Neural progenitor cell (in vitro differentiated cells): ENCODE measurements around the gene RPH3AL. TPM values are rescaled to one million over a fixed set of nuclear protein-coding genes. Genes with fewer than 3 reads are reported as not detected.

Source experiments
- DNase-seq: peaks from one replicate; pipeline ENCODE4 v3.0.0-alpha.2; 2016; ENCODE audit warnings: low spot score
- H2AFZ ChIP-seq: fragments of 200-600 bp; sonication (generic); replicated peaks from 2 replicates; pipeline ENCODE4 v1.6.1; 2016; ENCODE audit warnings: antibody characterized with exemption
- H3F3A ChIP-seq: fragments of 200-600 bp; sonication (generic); 2 replicates; pipeline ENCODE4 v1.6.1; 2016; ENCODE audit warnings: antibody characterized with exemption, low read depth
- H3K27ac ChIP-seq: fragments of 200-600 bp; sonication (generic); 2 replicates; pipeline ENCODE4 v1.5.1; 2016; ENCODE audit warnings: mild to moderate bottlenecking
- H3K27me3 ChIP-seq: fragments of 200-600 bp; sonication (generic); 2 replicates; pipeline ENCODE4 v1.6.1; 2016; ENCODE audit warnings: mild to moderate bottlenecking, moderate library complexity
- H3K36me3 ChIP-seq: fragments of 200-600 bp; sonication (generic); 2 replicates; pipeline ENCODE4 v1.5.1; 2016
- H3K4me1 ChIP-seq: fragments of 200-600 bp; sonication (generic); 2 replicates; pipeline ENCODE4 v1.6.1; 2016; ENCODE audit warnings: mixed run types
- H3K4me2 ChIP-seq: fragments of 200-600 bp; sonication (generic); 2 replicates; pipeline ENCODE4 v1.6.1; 2016
- H3K4me3 ChIP-seq: fragments of 200-600 bp; sonication (generic); 2 replicates; pipeline ENCODE4 v1.5.1; 2016
- H3K79me2 ChIP-seq: fragments of 200-600 bp; sonication (generic); 2 replicates; pipeline ENCODE4 v1.6.1; 2016; ENCODE audit warnings: low read depth
- H3K9ac ChIP-seq: fragments of 200-600 bp; sonication (generic); 2 replicates; pipeline ENCODE4 v1.6.1; 2016
- H3K9me3 ChIP-seq: fragments of 200-600 bp; sonication (generic); 2 replicates; pipeline ENCODE4 v1.5.1; 2016; ENCODE audit warnings: low read depth
- H4K20me1 ChIP-seq: fragments of 200-600 bp; sonication (generic); 2 replicates; pipeline ENCODE4 v1.6.1; 2016; ENCODE audit warnings: low read depth
- H3K27ac Mint-ChIP-seq: 3 replicates; pipeline ENCODE4 v1.8.0; 2021; ENCODE audit warnings: mixed read lengths
- H3K27me3 Mint-ChIP-seq: 2 replicates; pipeline ENCODE4 v1.8.0; 2022; ENCODE audit warnings: low read depth, mild to moderate bottlenecking, inconsistent platforms, moderate library complexity, mixed read lengths; ENCODE audit not compliant: insufficient read depth
- H3K36me3 Mint-ChIP-seq: 3 replicates; pipeline ENCODE4 v1.8.0; 2021; ENCODE audit warnings: mixed read lengths
- H3K4me1 Mint-ChIP-seq: 3 replicates; pipeline ENCODE4 v1.8.0; 2021; ENCODE audit warnings: mixed read lengths
- H3K4me3 Mint-ChIP-seq: 3 replicates; pipeline ENCODE4 v1.8.0; 2021; ENCODE audit warnings: mild to moderate bottlenecking, moderate library complexity, mixed read lengths
- H3K9me3 Mint-ChIP-seq: 3 replicates; pipeline ENCODE4 v1.8.0; 2020; ENCODE audit warnings: mixed read lengths
- CTCF ChIP-seq: fragments of 200-600 bp; sonication (generic); IDR thresholded peaks from 2 replicates; pipeline ENCODE4 v1.5.1; 2017; ENCODE audit warnings: antibody characterized with exemption, mild to moderate bottlenecking
- EZH2 ChIP-seq: fragments of 200-600 bp; sonication (generic); IDR thresholded peaks from 2 replicates; pipeline ENCODE4 v1.6.1; 2017; ENCODE audit warnings: antibody characterized with exemption, mild to moderate bottlenecking, moderate library complexity
- EZH2phosphoT487 ChIP-seq: fragments of 200-600 bp; sonication (generic); IDR thresholded peaks from 2 replicates; pipeline ENCODE4 v1.6.1; 2017; ENCODE audit warnings: antibody characterized with exemption
- total RNA-seq: library from RNA; depleted of rRNA; stranded (reverse); fragments of >200 nt; gene quantifications from 2 replicates; pipeline ENCODE4 v1.2.3, GENCODE V29; 2015; ENCODE audit warnings: low replicate concordance

RPH3AL gene
- total RNA-seq, 1 donor from 2014 or later = 7.5 TPM

DNA sequence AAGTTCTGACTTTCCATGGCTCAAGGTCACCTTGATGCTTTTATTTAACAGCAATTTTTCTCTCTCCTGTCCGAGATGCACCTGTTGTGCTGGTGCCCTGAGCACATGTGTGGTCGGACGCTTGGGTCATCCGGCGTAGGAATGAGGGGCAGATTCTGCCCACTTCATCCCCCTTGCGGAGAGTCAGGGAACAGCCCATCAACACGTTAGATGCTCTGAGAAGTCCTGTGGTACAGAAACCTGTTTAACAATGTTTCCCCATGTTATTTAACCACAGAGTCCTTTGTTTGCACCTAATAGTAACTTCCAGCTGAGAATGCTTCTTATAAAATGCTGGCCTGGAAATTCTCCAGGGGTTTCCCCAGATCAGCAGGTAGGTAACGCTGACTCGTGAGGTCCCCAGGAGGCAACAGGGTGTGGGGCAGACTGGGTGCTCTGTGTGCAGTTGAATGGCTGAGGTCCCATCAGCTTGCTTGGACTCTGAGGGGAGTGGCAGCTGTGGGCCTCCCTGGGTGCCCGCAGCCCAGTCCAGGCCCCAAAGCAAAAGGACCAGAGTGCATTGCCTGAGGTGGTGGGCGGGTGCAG is 189.0 kb downstream of the RPH3AL start:
- no peak overlapping the region for H3K9ac ChIP-seq
- Mint-ChIP-seq H3K27me3 (peaks cover 4% of the 10 kb centered on the region), H3K9me3 (no peaks in the 10 kb centered on the region), H3K27ac (peak overlapping the region; percentile 57), H3K4me1 (peaks cover 12% of the 10 kb centered on the region), H3K4me3 (peak overlapping the region; percentile 30), H3K36me3 (no peaks in the 10 kb centered on the region)
- H3K4me3 ChIP-seq = no peak overlapping the region
- peaks cover 9% of the 10 kb centered on the region for H3K4me1 ChIP-seq
- H3F3A ChIP-seq = no peaks in the 10 kb centered on the region
- TF ChIP-seq CTCF (peak; percentile 52), EZH2phosphoT487 (no peak)
- no peaks in the 10 kb centered on the region for H3K27me3 ChIP-seq
- H3K27ac ChIP-seq = no peak overlapping the region
- no peaks in the 10 kb centered on the region for H4K20me1 ChIP-seq
- no peak overlapping the region for H3K4me2 ChIP-seq
- no peaks in the 10 kb centered on the region for H3K36me3 ChIP-seq
- no peaks in the 10 kb centered on the region for H3K9me3 ChIP-seq
- H3K79me2 ChIP-seq = no peaks in the 10 kb centered on the region
- peak; percentile 53 for DNase-seq
- peak overlapping the region; percentile 70 for H2AFZ ChIP-seq

DNA sequence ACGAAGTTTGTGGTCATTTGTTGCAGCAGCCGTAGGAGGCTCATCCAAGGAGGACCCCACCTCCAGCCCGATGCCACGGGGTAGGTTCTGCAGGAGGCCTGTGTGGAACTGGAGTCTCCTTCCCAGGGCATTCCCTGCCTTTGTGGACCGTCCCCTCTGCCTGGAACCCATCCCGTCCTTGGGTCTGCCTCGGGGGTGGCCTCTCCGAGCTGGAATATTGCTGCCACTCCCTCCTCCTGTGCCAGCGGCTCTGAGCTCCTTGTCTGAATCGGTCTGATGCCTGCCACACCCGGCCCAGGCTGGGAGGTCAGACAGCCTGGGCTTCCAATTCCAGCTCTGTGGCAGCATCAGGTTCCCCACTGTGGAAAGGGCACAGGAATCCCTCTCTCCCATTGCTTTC is 189.9 kb downstream of the RPH3AL start:
- no peak overlapping the region for H2AFZ ChIP-seq
- peaks cover 4% of the 10 kb centered on the region for H3K27me3 Mint-ChIP-seq
- no peak overlapping the region for H3K9ac ChIP-seq
- H3K36me3 Mint-ChIP-seq = no peaks in the 10 kb centered on the region
- H3K4me2 ChIP-seq = no peak overlapping the region
- no peaks in the 10 kb centered on the region for H3K9me3 Mint-ChIP-seq
- H3K4me1 Mint-ChIP-seq = peaks cover 12% of the 10 kb centered on the region
- H4K20me1 ChIP-seq = no peaks in the 10 kb centered on the region
- H3K9me3 ChIP-seq = no peaks in the 10 kb centered on the region
- H3K4me3 ChIP-seq = no peak overlapping the region
- no peak for DNase-seq
- H3F3A ChIP-seq = no peaks in the 10 kb centered on the region
- H3K4me3 Mint-ChIP-seq = no peak overlapping the region
- H3K79me2 ChIP-seq = no peaks in the 10 kb centered on the region
- no peak overlapping the region for H3K27ac ChIP-seq
- no peaks in the 10 kb centered on the region for H3K36me3 ChIP-seq
- no peaks in the 10 kb centered on the region for H3K27me3 ChIP-seq
- H3K4me1 ChIP-seq = peaks cover 9% of the 10 kb centered on the region
- no peak overlapping the region for H3K27ac Mint-ChIP-seq
- TF ChIP-seq EZH2phosphoT487 (no peak), EZH2 (no peak), CTCF (no peak)

Other genes with a start within 250 kb of the RPH3AL start
- not detected in 2 replicates for gene SCGB1C2, start 215.2 kb downstream of the RPH3AL start, total RNA-seq
- 0.31 and 0.34 TPM in 2 replicates for gene DOC2B, start 171.2 kb downstream of the RPH3AL start, total RNA-seq
- 6.5 and 9.5 TPM in 2 replicates for gene RFLNB, start 93.1 kb upstream of the RPH3AL start, total RNA-seq